Tracheal epithelial cell (primary cell): Measurements from ENCODE around the gene SYNPR. TPM values are rescaled to one million over a fixed set of nuclear protein-coding genes. Genes with fewer than 3 reads are reported as not detected.

Experiments
- total RNA-seq: library from RNA; depleted of rRNA; stranded (reverse); fragments of >200 nt; gene quantifications from 2 replicates; pipeline ENCODE4 v1.2.1, GENCODE V29; 2014

Gene SYNPR
- total RNA-seq = not detected in 2 replicates

GRCh38 chr3:63278171-63279004, at the start of gene SYNPR:
SYNPR (plus strand) TSS chr3:63278308.

GRCh38 chr3:63652066-63652725, 374.1 kb downstream of the SYNPR start, which contains the start of gene SNTN:
SNTN (plus strand) TSS chr3:63652675; CDS start chr3:63652688, 13 bp downstream.

